GM12878 (cell line): Measurements from ENCODE around the gene FIGLA. TPM values are rescaled to one million over a fixed set of nuclear protein-coding genes. Genes with fewer than 3 reads are reported as not detected.

Source experiments
- CBX5 ChIP-seq: sonication (generic); IDR thresholded peaks from 2 replicates; pipeline ENCODE4 v1.6.1; 2016; ENCODE audit warnings: low read depth, moderate library complexity, mild to moderate bottlenecking, inconsistent platforms
- GATAD2B ChIP-seq: fragments of 450-650 bp; conservative IDR thresholded peaks from 2 replicates; pipeline ENCODE4 v1.6.1; 2017; ENCODE audit warnings: low read depth, mild to moderate bottlenecking, moderate library complexity
- JUND ChIP-seq: IDR thresholded peaks from 2 replicates; pipeline ENCODE4 v1.6.1; 2012; ENCODE audit warnings: low read depth, mild to moderate bottlenecking, low read length, improper control_type of control experiment, moderate library complexity
- NFYA ChIP-seq: IDR thresholded peaks from 2 replicates; pipeline ENCODE4 v1.6.1; 2011; ENCODE audit warnings: low read depth, mild to moderate bottlenecking, low read length, improper control_type of control experiment, borderline replicate concordance
- NR2C2 ChIP-seq: IDR thresholded peaks from 2 replicates; pipeline ENCODE4 v1.6.1; 2011; ENCODE audit warnings: borderline replicate concordance, low read depth; ENCODE audit not compliant: control insufficient read depth, insufficient read length
- SMC3 ChIP-seq: IDR thresholded peaks from 2 replicates; pipeline ENCODE4 v1.6.1; 2011; ENCODE audit warnings: low read length, improper control_type of control experiment, borderline replicate concordance
- SREBF1 ChIP-seq: IDR thresholded peaks from 2 replicates; pipeline ENCODE4 v1.6.1; 2012; ENCODE audit warnings: mild to moderate bottlenecking, low read length
- SUPT20H ChIP-seq: IDR thresholded peaks from 2 replicates; pipeline ENCODE4 v1.6.1; 2011; ENCODE audit warnings: low read depth, mild to moderate bottlenecking, low read length, moderate library complexity, borderline replicate concordance; ENCODE audit not compliant: control insufficient read depth
- TARDBP ChIP-seq: IDR thresholded peaks from 2 replicates; pipeline ENCODE4 v1.6.1; 2016; ENCODE audit warnings: borderline replicate concordance
- TCF12 ChIP-seq: IDR thresholded peaks from 2 replicates; pipeline ENCODE4 v1.6.1; 2011; ENCODE audit warnings: low read depth, mild to moderate bottlenecking, low read length
- polyA plus RNA-seq, 11 experiments: library from polyadenylated mRNA; depleted of rRNA in 4 of 11; unstranded in 6 of 11; stranded (reverse) in 5 of 11; fragments of >200 nt; fragmentation: Nextera tagmentation in 4 of 11; fragmentation: Illumina TruSeq in 1 of 11; extraction: Ambion mirVana in 4 of 11; extraction: Trizol in 1 of 11; gene quantifications; 1 replicate in 1 of 11; 2 replicates in 10 of 11; pipeline versions ENCODE4 v1.2.1 to v1.2.3, GENCODE V29; 2011 to 2016; ENCODE audit warnings: inconsistent platforms in 2 of 11, missing spikeins in 2 of 11, low read depth in 1 of 11
- total RNA-seq, 4 experiments: library from RNA; depleted of rRNA in 3 of 4; stranded (reverse); fragments of >200 nt in 3 of 4; fragmentation: Illumina TruSeq in 1 of 4; extraction: Trizol in 1 of 4; gene quantifications; 2 replicates each; pipeline versions ENCODE4 v1.2.1 to v1.2.3, GENCODE V29; 2013 to 2021
- TF ChIP-seq, protein P1 (sequence below): fragments of 450-650 bp; IDR thresholded peaks from 2 replicates; pipeline ENCODE4 v1.6.1; 2014; ENCODE audit warnings: mild to moderate bottlenecking
- TF ChIP-seq, protein P2 (sequence below): IDR thresholded peaks from 2 replicates; pipeline ENCODE4 v1.6.1; 2012; ENCODE audit warnings: low read depth, low read length, improper control_type of control experiment
- TF ChIP-seq, protein P3 (sequence below): fragments of 450-650 bp; IDR thresholded peaks from 2 replicates; pipeline ENCODE4 v1.6.1; 2016; ENCODE audit warnings: mild to moderate bottlenecking
- TF ChIP-seq, protein P4 (sequence below): IDR thresholded peaks from 2 replicates; pipeline ENCODE4 v1.6.1; 2011; ENCODE audit warnings: low read depth, low read length, improper control_type of control experiment, borderline replicate concordance

The FIGLA gene
- total and polyA plus RNA-seq, 10 of the 15 experiments (the other 5 are each of a cell fraction or from before 2014, with no cell fraction given): not detected

DNA sequence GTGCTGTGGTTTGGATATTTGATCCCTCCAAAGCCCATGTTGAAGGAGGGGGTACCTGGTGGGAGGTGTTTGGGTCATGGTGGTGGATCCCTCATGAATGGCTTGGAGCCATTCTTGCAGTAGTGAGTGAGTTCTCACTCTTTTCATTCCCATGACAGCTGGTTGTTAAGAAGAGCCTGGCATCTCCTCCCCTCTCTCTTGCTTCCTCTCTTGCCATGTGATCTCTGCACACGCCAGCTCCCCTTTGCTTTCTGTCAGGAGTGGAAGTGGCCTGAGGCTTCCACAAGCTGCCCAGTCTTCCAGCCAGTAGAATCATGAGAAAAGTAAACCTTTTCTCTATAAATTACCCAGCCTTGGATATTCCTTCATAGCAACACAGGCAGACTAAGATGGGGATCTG is 31.0 kb downstream of the FIGLA start (continued):
- TF ChIP-seq CBX5: no peak
- TF ChIP-seq, protein P1, sequence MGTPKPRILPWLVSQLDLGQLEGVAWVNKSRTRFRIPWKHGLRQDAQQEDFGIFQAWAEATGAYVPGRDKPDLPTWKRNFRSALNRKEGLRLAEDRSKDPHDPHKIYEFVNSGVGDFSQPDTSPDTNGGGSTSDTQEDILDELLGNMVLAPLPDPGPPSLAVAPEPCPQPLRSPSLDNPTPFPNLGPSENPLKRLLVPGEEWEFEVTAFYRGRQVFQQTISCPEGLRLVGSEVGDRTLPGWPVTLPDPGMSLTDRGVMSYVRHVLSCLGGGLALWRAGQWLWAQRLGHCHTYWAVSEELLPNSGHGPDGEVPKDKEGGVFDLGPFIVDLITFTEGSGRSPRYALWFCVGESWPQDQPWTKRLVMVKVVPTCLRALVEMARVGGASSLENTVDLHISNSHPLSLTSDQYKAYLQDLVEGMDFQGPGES: no peak
- no peak for TF ChIP-seq JUND
- no peak for TF ChIP-seq NR2C2
- TF ChIP-seq SUPT20H: no peak
- TF ChIP-seq NFYA: no peak
- TF ChIP-seq, protein P2, sequence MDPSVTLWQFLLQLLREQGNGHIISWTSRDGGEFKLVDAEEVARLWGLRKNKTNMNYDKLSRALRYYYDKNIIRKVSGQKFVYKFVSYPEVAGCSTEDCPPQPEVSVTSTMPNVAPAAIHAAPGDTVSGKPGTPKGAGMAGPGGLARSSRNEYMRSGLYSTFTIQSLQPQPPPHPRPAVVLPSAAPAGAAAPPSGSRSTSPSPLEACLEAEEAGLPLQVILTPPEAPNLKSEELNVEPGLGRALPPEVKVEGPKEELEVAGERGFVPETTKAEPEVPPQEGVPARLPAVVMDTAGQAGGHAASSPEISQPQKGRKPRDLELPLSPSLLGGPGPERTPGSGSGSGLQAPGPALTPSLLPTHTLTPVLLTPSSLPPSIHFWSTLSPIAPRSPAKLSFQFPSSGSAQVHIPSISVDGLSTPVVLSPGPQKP: no peak
- TF ChIP-seq SMC3: no peak
- TF ChIP-seq TARDBP: no peak
- TF ChIP-seq, protein P3, sequence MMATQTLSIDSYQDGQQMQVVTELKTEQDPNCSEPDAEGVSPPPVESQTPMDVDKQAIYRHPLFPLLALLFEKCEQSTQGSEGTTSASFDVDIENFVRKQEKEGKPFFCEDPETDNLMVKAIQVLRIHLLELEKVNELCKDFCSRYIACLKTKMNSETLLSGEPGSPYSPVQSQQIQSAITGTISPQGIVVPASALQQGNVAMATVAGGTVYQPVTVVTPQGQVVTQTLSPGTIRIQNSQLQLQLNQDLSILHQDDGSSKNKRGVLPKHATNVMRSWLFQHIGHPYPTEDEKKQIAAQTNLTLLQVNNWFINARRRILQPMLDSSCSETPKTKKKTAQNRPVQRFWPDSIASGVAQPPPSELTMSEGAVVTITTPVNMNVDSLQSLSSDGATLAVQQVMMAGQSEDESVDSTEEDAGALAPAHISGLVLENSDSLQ: no peak
- TF ChIP-seq, protein P4, sequence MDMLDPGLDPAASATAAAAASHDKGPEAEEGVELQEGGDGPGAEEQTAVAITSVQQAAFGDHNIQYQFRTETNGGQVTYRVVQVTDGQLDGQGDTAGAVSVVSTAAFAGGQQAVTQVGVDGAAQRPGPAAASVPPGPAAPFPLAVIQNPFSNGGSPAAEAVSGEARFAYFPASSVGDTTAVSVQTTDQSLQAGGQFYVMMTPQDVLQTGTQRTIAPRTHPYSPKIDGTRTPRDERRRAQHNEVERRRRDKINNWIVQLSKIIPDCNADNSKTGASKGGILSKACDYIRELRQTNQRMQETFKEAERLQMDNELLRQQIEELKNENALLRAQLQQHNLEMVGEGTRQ: no peak
- TF ChIP-seq SREBF1: no peak
- no peak for TF ChIP-seq TCF12
- TF ChIP-seq GATAD2B: no peak
